ENCODE data around the gene ENHO.

DNA sequence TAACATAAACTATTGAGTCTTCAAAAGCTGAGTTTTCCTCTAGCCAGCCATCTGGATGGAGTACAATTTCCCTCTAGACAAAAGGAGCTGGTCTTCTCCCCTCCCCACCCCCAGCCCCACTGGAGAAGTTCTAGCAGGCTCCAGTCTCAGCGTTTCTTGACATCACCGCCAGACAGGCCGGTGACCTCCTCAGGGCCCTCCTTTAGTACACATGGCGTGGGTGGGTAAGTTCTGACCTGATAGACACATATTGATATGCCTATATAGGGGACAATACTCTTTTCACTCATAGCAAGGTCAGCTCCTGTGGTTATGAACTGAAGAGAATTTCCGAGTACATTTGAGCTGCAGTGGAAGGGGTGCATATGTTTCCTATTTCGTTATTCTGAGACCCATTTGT lies 37.0 kb downstream of the ENHO start:
- TF ChIP-seq, protein P1, sequence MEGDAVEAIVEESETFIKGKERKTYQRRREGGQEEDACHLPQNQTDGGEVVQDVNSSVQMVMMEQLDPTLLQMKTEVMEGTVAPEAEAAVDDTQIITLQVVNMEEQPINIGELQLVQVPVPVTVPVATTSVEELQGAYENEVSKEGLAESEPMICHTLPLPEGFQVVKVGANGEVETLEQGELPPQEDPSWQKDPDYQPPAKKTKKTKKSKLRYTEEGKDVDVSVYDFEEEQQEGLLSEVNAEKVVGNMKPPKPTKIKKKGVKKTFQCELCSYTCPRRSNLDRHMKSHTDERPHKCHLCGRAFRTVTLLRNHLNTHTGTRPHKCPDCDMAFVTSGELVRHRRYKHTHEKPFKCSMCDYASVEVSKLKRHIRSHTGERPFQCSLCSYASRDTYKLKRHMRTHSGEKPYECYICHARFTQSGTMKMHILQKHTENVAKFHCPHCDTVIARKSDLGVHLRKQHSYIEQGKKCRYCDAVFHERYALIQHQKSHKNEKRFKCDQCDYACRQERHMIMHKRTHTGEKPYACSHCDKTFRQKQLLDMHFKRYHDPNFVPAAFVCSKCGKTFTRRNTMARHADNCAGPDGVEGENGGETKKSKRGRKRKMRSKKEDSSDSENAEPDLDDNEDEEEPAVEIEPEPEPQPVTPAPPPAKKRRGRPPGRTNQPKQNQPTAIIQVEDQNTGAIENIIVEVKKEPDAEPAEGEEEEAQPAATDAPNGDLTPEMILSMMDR (conservative IDR thresholded peaks at IDR 0.05 in 1 of 2, IDR thresholded peaks at IDR 0.05 in 1 of 2; ENCODE audit: extremely low read depth in 1 of 2, insufficient read depth in 1 of 2, low read depth in 1 of 2, low read length in 2 of 2), result no peak
- TF ChIP-seq EZH2 (IDR thresholded peaks at IDR 0.05; ENCODE audit: borderline replicate concordance, low read length), result no peak

Measured in mammary epithelial cell (primary cell).